GM04503 (cell line): ENCODE measurements around the gene PRELP.

ENCODE experiments used
- DNase-seq: peaks from one replicate; pipeline ENCODE4 v3.0.0-alpha.2; 2012; ENCODE audit warnings: low read depth

The PRELP gene

DNA sequence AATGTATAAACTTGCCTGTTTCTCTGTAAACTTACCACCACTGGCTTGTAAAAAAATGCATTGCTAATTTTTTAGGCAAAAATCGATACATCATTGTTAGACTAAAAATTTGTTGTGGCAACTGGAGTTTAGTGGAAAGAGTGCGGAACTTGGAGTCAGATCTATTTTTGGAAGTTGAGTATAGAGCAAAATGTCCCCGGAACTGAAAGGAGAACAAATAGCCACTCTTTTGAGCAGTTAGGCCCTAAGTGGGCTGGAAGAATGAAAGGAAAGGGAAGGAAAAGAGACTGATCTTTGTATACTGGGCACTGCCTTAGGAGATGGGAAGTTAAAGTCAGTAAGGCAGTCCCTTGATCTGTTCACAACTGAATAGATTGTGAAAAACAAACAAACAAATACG, 48.5 kb downstream of the PRELP start:
- DNase-seq: no peak

GRCh38 chr1:203524824-203525223, 49.2 kb downstream of the PRELP start:
- DNase-seq: no peak

DNA sequence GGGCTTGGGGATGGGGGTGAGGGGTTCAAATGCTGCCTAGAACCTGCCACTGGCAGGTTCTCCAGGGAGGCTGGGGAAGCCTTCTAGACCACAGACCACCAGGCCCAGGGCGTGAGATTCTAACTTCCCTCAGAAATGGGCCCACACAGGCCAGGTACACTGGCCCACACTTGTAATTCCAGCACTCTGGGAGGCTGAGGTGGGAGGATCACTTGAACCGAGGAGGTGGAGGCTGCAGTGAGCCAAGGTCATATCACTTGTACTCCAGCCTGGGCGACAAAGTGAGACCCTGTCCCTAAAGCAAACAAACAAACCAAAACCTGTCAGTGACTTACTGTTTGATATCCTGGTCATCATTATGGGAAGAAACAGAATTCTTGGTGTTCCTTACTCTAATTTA, 50.1 kb downstream of the PRELP start:
- no peak for DNase-seq

- DNase-seq: no peak
Measured at GRCh38 chr1:203526130-203526529, 50.5 kb downstream of the PRELP start.

- DNase-seq: no peak
Measured at GRCh38 chr1:203526572-203526971, 51.0 kb downstream of the PRELP start.

- DNase-seq: no peak
Measured at GRCh38 chr1:203527013-203527412, 51.4 kb downstream of the PRELP start.

DNA sequence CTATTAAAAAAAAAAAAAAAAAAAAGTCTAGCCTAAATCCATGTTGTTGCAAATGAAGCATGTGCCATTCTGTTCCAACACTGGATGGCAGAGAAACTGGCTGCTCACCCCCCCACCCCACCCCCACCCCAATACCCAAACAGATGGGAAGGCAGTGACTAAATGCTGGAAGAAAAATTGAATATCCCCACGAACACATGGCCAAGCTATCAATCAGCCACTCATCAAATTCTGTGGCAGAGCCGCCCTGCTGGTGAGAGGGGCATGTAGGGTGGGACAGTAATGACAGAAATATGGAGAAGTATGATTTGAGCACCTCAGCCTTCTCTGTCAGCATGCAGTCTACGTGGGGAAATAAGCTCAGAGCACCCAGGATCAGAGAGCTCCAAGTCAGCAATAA, 52.5 kb downstream of the PRELP start:
- no peak for DNase-seq

DNA sequence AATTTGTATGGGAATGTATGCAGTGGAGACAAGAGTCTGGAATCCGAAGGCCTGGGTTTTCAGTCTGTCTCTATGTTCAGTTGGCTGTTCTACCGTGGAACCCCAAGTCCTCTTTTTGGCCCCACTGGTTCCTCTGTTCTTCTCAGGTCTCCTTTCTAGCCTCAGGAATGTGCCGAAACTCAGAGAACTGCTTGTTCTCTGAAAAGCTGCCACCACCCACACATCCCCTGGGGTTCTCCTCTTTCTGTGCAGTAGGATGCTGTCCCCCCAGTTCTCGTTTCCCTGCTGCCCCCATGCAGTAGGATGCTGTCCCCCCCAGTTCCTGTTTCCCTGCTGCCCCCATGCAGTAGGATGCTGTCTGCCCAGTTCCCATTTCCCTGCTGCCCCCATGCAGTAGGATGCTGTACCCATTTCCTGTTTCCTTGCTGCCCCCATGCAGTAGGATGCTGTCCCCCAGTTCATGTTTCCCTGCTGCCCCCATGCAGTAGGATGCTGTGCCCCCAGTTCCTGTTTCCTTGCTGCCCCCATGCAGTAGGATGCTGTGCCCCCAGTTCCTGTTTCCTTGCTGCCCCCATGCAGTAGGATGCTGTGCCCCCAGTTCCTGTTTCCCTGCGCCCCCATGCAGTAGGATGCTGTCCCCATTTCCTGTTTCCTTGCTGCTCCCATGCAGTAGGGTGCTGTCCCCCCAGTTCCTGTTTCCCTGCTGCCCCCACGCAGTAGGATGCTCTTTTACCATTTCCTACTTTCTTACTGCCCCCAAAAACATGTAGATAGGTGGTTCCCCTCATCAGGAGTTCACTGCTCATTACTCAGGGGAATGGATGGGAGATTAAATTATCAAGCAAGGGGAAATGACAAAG, 53.6 kb downstream of the PRELP start:
- DNase-seq: no peak

DNA sequence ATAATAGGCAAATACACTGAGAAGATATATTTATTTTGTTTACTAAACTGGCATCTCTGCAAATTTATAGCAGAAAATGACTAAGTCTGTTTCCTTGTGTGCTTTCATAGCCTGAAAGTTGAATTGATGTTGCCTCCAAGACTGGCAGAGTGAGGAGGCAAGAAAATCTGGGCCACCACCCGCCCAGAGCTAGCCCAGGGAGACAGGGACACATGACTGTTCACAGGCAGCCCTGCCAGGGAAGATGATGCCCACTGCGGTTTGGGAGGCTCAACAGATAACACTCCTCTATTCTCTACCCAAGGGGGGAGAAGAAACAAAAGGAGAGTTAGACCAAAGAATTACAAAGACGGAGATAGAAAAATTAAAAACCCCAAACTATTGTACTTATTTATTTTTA, 55.5 kb downstream of the PRELP start:
- DNase-seq: no peak

DNA sequence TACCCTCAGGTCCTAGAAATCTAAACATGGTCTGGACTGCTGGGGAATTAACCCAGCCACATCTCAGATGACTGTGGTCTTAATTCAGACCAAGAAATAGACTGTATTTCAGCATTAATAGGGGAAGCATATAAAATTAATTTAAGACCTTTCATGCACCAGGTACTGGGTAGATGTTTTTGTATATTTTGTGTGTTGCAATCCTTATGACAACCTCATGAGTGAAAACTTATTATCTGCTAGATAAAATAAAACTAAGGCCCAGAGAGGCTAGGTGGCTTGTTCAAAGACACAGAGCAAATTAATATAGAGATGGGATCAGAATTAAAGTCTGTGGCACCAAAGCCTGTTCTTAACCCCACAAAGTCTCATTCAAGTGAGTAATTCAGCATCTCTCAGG, 58.4 kb downstream of the PRELP start:
- no peak for DNase-seq

- DNase-seq: peak; percentile 89
Measured at GRCh38 chr1:203534526-203534925, 58.9 kb downstream of the PRELP start.

- DNase-seq: no peak
Measured at GRCh38 chr1:203536575-203536974, 61.0 kb downstream of the PRELP start.

DNA sequence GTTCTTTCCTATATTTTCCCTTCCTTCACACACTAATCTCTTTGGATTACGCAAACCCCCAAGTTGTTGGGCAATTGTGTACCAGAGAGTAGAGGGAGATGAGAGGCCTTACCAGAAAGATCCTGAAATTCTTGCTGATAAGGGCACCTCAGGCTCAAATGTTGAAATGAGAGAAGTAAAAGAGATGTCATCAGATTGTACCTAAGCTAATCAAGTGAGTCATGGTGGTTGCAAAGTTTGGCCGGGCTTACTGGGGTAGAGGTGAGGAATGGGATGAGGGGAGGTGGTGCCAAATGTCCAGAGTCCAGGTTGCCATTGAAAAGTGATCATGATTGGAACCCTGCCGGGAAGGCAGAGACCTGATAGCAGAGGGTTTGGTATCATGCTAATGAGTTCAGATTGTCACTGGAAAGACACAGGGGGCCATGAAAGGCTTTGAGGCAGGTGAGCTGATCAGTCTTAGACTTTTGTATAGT, 61.4 kb downstream of the PRELP start:
- no peak for DNase-seq

DNA sequence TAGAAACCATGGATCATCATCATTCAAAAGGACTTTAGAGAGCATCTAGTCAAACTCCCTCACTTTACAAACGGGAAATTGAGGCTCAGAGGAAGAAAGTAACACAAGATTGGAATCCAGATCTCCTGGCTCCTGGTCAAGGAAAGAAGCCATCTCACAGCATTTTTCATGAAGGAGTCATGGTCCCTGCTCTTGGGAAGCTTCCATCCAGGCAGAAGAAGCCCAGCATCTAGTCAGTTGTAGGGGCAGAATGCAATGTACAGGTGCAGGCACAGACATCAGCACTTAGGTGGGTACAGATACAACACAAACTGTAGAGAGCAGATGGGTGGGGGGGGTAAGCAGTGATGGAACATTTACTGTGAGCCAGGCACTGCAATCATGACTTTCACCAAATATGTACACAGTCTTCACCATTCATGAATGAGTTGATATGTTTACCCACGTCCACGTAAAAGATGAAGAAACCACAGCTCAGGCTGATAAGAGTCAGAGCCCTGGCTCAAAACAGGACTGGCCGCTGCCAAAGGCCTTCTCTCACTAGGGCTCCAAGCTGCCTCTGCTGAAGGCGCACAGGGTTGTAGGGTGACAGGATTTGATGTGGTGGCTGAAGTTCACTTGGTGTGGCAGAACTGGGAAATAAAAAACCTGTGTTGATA, 62.3 kb downstream of the PRELP start:
- no peak for DNase-seq

DNA sequence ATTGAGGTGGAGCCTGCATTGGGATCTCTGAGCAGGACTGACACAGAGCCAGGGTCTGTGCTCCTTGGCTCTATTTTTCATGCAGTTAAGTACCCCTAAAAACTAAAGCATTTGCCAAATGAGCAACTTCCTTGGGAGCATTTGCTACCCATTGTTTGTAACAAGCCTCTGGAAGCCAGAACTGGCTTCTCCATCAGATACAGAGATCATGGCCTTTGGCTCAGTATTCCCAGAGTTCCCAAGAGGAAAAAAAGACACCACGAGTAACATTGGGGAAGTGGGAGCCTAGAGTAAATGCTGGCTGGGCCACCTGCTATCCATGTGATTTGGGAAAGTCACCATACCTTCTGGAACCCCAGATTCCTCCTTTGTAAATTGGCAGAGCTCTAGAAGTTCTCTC, 63.1 kb downstream of the PRELP start:
- no peak for DNase-seq

- no peak for DNase-seq
Measured at GRCh38 chr1:203539831-203540546, 64.4 kb downstream of the PRELP start.
